Gastroesophageal sphincter (tissue), 3 donors: ENCODE data around the gene AMOTL1.

Experiments
- CTCF ChIP-seq, 4 experiments: fragments of 200-600 bp in 2 of 4; fragments of 450-650 bp in 2 of 4; sonication (generic) in 1 of 4; IDR thresholded peaks; one replicate each; pipeline ENCODE4 v1.5.1; 2017 to 2019; ENCODE audit warnings: antibody characterized with exemption in 4 of 4, mild to moderate bottlenecking in 2 of 4, moderate library complexity in 2 of 4
- POLR2A ChIP-seq, 2 donors: fragments of 450-650 bp; IDR thresholded peaks; one replicate each; pipeline ENCODE4 v1.6.1; 2017; ENCODE audit warnings: antibody characterized with exemption in 2 of 2, mild to moderate bottlenecking in 2 of 2, moderate library complexity in 1 of 2
- POLR2AphosphoS5 ChIP-seq: sonication (generic); formaldehyde crosslinking; IDR thresholded peaks from one replicate; pipeline ENCODE4 v1.6.1; 2017; ENCODE audit warnings: antibody characterized with exemption

- no peak for TF ChIP-seq CTCF (IDR thresholded peaks at IDR 0.05)
- TF ChIP-seq POLR2AphosphoS5 = no peak
- TF ChIP-seq POLR2A (IDR thresholded peaks at IDR 0.05) = no peak
These were observed 36.1 kb upstream of the AMOTL1 start for GRCh38 chr11:94731880-94732601.
